Lung (tissue), 12 donors: ENCODE data around the gene ARHGAP31. TPM values are rescaled to one million over a fixed set of nuclear protein-coding genes. Genes with fewer than 3 reads are reported as not detected.

Source experiments
- ATAC-seq: fragments of 200-7000 bp; cut with Tn5 transposase; one replicate; pipeline ENCODE4 v1.9.1; 2020; ENCODE audit warnings: moderate number of reproducible peaks; ENCODE audit not compliant: insufficient read depth, low FRiP score
- DNase-seq, 3 donors: peaks; one replicate each; pipeline ENCODE4 v3.0.0-alpha.2; 2013 to 2017
- H3K27ac ChIP-seq, 2 donors: one replicate each; pipeline ENCODE4 v1.5.1; 2013; ENCODE audit warnings: mild to moderate bottlenecking in 2 of 2, moderate library complexity in 2 of 2, control low read depth in 1 of 2, inconsistent platforms in 1 of 2, low read depth in 1 of 2, low read length in 1 of 2
- H3K27me3 ChIP-seq, 3 donors: one replicate each; pipeline ENCODE4 v1.5.1; 2013; ENCODE audit warnings: low read length in 2 of 3; ENCODE audit not compliant: control insufficient read depth in 3 of 3, insufficient read depth in 3 of 3
- H3K36me3 ChIP-seq, 4 donors: one replicate each; pipeline ENCODE4 v1.5.1; 2013; ENCODE audit warnings: low read length in 4 of 4, mild to moderate bottlenecking in 1 of 4, moderate library complexity in 1 of 4; ENCODE audit not compliant: control insufficient read depth in 4 of 4, insufficient read depth in 4 of 4
- H3K4me1 ChIP-seq, 5 donors: one replicate each; pipeline ENCODE4 v1.5.1; 2013; ENCODE audit warnings: low read length in 5 of 5, mild to moderate bottlenecking in 2 of 5, moderate library complexity in 1 of 5; ENCODE audit not compliant: control insufficient read depth in 5 of 5, insufficient read depth in 5 of 5
- H3K4me3 ChIP-seq: one replicate; pipeline ENCODE4 v1.5.1; 2013; ENCODE audit warnings: mild to moderate bottlenecking, control low read depth, moderate library complexity
- H3K9ac ChIP-seq, 2 donors: one replicate each; pipeline ENCODE4 v1.5.1; 2013; ENCODE audit warnings: low read length in 2 of 2, control low read depth in 1 of 2; ENCODE audit not compliant: insufficient read depth in 1 of 2
- H3K9me3 ChIP-seq, 4 donors: one replicate each; pipeline ENCODE4 v1.5.1; 2013; ENCODE audit warnings: low read length in 3 of 4, mild to moderate bottlenecking in 1 of 4, moderate library complexity in 1 of 4; ENCODE audit not compliant: control insufficient read depth in 4 of 4, insufficient read depth in 3 of 4
- WGBS, 2 donors: extraction: QIAGEN DNeasy Blood & Tissue Kit; methylation state at CpG; one replicate each; pipeline ENCODE4 v1.1.7; 2013; 5-methylcytosine and 5-hydroxymethylcytosine counted together
- polyA plus RNA-seq, 2 donors: library from polyadenylated mRNA; stranded (reverse); fragments of 200-250 nt; gene quantifications; one replicate each; pipeline ENCODE4 v1.2.1, GENCODE V29; 2013
- total RNA-seq, 2 donors: library from RNA; depleted of rRNA in 1 of 2; stranded (reverse); fragments of >200 nt in 1 of 2; gene quantifications; one replicate each; pipeline ENCODE4 v1.2.1, GENCODE V29; 2014 to 2021
- TF ChIP-seq, protein P1 (sequence below): IDR thresholded peaks from 2 replicates; pipeline ENCODE4 v1.5.1; 2012; ENCODE audit warnings: mild to moderate bottlenecking; ENCODE audit errors: control extremely low read depth, extremely low read depth
- donor health status: control.
- donor health status: control.
- donor health status: Bipolar disorder and iron deficiency.
- donor health status: healthy.
- donor health status: DM: yes; HTN: yes; CAD: no.

The ARHGAP31 gene
- total and polyA plus RNA-seq, 4 donors, result 11.6 to 58.5 (median 31.7) TPM

DNA sequence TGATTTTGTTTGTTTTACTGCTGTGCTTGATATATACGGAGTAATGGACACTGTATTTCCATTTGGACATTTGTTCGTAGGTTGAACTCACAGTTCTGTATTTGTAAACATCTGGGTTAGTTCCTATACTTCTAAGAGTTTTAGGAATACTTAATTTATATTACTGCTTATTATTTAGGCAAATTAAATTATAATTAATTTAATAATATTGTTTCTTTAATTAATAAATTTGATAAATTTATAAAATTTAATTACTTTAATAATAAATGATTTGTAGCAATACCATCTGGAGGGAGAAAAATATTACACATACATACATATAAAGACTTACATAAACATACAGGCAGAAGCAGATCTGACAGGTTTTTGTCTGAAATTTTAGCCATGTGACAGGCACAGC is 39.0 kb upstream of the ARHGAP31 start:
- no peak for ATAC-seq
- Histone ChIP-seq H3K9me3 (no peaks in the 10 kb centered on the region), H3K9ac (no peak overlapping the region), H3K36me3 (no peaks in the 10 kb centered on the region), H3K4me3 (no peak overlapping the region), H3K27ac (no peak overlapping the region), H3K27me3 (no peaks in the 10 kb centered on the region), H3K4me1 (no peaks in the 10 kb centered on the region)
- DNase-seq, result peak in 1 of 3 donors; percentile 9
- 86% methylated on average over 2 of the region's 2 CpGs for WGBS, 2 donors
- TF ChIP-seq, protein P1, sequence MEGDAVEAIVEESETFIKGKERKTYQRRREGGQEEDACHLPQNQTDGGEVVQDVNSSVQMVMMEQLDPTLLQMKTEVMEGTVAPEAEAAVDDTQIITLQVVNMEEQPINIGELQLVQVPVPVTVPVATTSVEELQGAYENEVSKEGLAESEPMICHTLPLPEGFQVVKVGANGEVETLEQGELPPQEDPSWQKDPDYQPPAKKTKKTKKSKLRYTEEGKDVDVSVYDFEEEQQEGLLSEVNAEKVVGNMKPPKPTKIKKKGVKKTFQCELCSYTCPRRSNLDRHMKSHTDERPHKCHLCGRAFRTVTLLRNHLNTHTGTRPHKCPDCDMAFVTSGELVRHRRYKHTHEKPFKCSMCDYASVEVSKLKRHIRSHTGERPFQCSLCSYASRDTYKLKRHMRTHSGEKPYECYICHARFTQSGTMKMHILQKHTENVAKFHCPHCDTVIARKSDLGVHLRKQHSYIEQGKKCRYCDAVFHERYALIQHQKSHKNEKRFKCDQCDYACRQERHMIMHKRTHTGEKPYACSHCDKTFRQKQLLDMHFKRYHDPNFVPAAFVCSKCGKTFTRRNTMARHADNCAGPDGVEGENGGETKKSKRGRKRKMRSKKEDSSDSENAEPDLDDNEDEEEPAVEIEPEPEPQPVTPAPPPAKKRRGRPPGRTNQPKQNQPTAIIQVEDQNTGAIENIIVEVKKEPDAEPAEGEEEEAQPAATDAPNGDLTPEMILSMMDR, result no peak

DNA sequence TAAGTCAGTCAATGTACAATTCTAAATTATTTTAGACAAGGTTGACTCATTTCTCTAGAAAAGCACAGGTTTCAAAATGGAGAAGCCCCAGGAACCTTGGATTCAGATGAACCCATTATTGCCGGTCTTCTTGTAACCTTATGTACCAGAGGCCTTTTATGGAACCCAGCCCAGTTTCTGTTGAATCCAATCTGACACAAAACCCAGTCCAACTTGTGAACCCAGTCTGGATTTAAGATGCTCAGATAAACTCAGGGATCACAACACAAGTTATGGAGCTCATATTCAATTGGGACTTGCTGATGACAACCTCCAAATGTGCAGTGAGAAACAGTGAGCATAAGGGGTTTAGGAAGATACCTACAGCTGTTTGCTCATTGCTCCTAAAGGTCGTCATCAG is 37.1 kb upstream of the ARHGAP31 start:
- H3K4me3 ChIP-seq, result no peak overlapping the region
- 89 to 90% methylated on average over 2 of the region's 2 CpGs for WGBS, 2 donors
- TF ChIP-seq, protein P1, result no peak
- no peaks in the 10 kb centered on the region for H3K9me3 ChIP-seq
- no peak overlapping the region for H3K9ac ChIP-seq
- no peak overlapping the region for H3K27ac ChIP-seq
- ATAC-seq (no peak), DNase-seq (no peak)
- H3K36me3 ChIP-seq, result no peaks in the 10 kb centered on the region
- no peaks in the 10 kb centered on the region for H3K27me3 ChIP-seq
- no peaks in the 10 kb centered on the region for H3K4me1 ChIP-seq

DNA sequence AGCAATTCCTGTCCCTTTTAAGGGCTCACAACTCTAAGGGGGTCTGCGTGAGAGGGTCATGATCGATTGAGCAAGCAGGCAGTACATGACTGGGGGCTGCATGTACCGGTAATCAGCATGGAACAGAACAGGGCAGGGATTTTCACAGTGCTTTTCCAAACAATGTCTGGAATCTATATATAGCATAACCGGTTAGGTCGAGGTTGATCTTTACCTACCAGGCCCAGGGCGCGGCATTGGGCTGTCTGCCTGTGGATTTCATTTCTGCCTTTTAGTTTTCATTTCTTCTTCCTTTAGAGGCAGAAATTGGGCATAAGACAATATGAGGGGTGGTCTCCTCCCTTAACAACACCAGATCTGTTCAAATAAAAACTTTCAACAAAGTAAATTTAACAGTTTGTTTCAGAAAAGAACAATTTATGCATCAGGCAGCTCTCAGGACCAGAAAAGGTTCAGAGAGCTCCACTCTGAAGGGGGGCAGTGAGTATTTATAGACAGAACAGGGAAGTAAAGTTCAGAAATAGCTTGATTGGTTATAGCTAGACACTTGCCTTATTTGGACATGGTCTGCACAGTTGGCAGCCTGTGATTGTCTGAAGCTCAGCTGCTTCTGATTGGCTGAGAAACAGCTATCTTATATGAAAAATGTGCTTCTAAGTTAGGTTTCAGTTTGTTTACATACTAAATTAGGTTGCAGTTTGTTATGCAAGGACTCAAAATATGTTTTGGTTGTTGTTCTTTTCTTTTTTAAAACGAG is 36.4 kb upstream of the ARHGAP31 start:
- DNase-seq (peak; percentile 27 to 66 (median 61)), ATAC-seq (no peak)
- Histone ChIP-seq H3K27ac (peak overlapping the region in 1 of 2 donors; percentile 29), H3K9me3 (no peaks in the 10 kb centered on the region), H3K27me3 (no peaks in the 10 kb centered on the region), H3K9ac (no peak overlapping the region), H3K4me3 (no peak overlapping the region), H3K36me3 (no peaks in the 10 kb centered on the region), H3K4me1 (no peaks in the 10 kb centered on the region)
- TF ChIP-seq, protein P1, result no peak
- WGBS, 2 donors, result 71 to 82% methylated on average over 8 of the region's 8 CpGs

DNA sequence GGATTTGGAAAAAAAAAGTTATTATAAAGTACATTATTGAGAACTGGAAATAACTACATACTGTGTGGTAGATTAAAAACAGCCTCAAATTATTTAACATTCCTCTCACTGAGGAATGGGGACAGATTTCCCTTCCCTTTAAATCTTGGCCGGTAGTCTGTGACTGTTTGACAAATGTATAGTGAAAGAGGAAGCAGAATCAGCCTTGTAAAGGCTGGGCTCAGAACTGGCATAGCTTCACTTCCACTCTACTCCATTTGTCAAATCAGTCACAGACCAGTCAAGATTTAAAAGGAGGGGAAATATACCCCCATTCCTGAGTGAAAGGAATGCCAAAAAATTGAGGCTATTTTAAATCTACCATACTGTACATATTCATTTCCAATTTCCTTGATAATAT is 35.3 kb upstream of the ARHGAP31 start:
- 3 to 12% methylated on average over 1 of the region's 1 CpG for WGBS, 2 donors
- Histone ChIP-seq H3K9ac (no peak overlapping the region), H3K27me3 (no peaks in the 10 kb centered on the region), H3K9me3 (no peaks in the 10 kb centered on the region), H3K4me3 (no peak overlapping the region), H3K4me1 (no peaks in the 10 kb centered on the region), H3K27ac (no peak overlapping the region), H3K36me3 (no peaks in the 10 kb centered on the region)
- no peak for ATAC-seq
- TF ChIP-seq, protein P1, result no peak
- peak in 2 of 3 donors; percentile 7 to 47 for DNase-seq
